OCI-LY7 (cell line): Measurements from ENCODE around the gene RITA1. TPM values are rescaled to one million over a fixed set of nuclear protein-coding genes. Genes with fewer than 3 reads are reported as not detected.

Source experiments
- BruUV-seq: library from RNA; stranded (reverse); fragments of 400-500 nt; replicated peaks from 2 replicates; lab custom pipeline; 2021; lab: Mats Ljungman, UMichigan
- CTCF ChIA-PET: fragments of 300-600 bp; sonication (Branson Sonifier 250); formaldehyde crosslinking; loops from one replicate; lab custom pipeline; 2022; ENCODE audit warnings: antibody characterized with exemption; ENCODE audit not compliant: unreplicated experiment; lab: Charles Lee
- POLR2A ChIA-PET: fragments of 300-600 bp; sonication (Branson Sonifier 250); formaldehyde crosslinking; loops from one replicate; lab custom pipeline; 2022; ENCODE audit warnings: antibody characterized with exemption; lab: Charles Lee
- DNase-seq: peaks from one replicate; pipeline ENCODE4 v3.0.0-alpha.2; 2015; ENCODE audit warnings: low spot score
- H2AFZ ChIP-seq: fragments of 200-600 bp; sonication (generic), shearing (Covaris generic); 2 replicates; pipeline ENCODE4 v1.6.1; 2014; ENCODE audit warnings: mild to moderate bottlenecking, antibody characterized with exemption, low read length, moderate library complexity
- H3K27ac ChIP-seq: fragments of 200-600 bp; sonication (generic); 2 replicates; pipeline ENCODE4 v1.5.1; 2014; ENCODE audit warnings: mixed run types, low read depth, mild to moderate bottlenecking, moderate library complexity, low read length, inconsistent platforms; ENCODE audit not compliant: poor library complexity, severe bottlenecking
- H3K36me3 ChIP-seq: fragments of 200-600 bp; sonication (generic); 2 replicates; pipeline ENCODE4 v1.6.1; 2014; ENCODE audit warnings: mild to moderate bottlenecking, antibody characterized with exemption, low read length, moderate library complexity, mixed read lengths; ENCODE audit not compliant: insufficient read depth
- H3K4me1 ChIP-seq: fragments of 200-600 bp; sonication (generic); 2 replicates; pipeline ENCODE4 v1.5.1; 2014; ENCODE audit warnings: mild to moderate bottlenecking, low read length; ENCODE audit not compliant: insufficient read depth, poor library complexity, severe bottlenecking
- H3K4me2 ChIP-seq: fragments of 200-600 bp; sonication (generic); 2 replicates; pipeline ENCODE4 v1.6.1; 2014; ENCODE audit warnings: mild to moderate bottlenecking, low read length
- H3K4me3 ChIP-seq: fragments of 200-600 bp; sonication (generic); 2 replicates; pipeline ENCODE4 v1.5.1; 2014; ENCODE audit warnings: mild to moderate bottlenecking, low read depth, low read length; ENCODE audit not compliant: poor library complexity, severe bottlenecking
- H3K79me2 ChIP-seq: fragments of 200-600 bp; sonication (generic); 2 replicates; pipeline ENCODE4 v1.6.1; 2016; ENCODE audit warnings: low read depth, mild to moderate bottlenecking, low read length, moderate library complexity, mixed read lengths; ENCODE audit not compliant: insufficient read depth
- H3K9me2 ChIP-seq: fragments of 200-600 bp; sonication (generic); 2 replicates; pipeline ENCODE4 v1.6.1; 2016; ENCODE audit warnings: mild to moderate bottlenecking, low read length, mixed read lengths; ENCODE audit not compliant: insufficient read depth
- H3K9me3 ChIP-seq: fragments of 200-600 bp; sonication (generic); 2 replicates; pipeline ENCODE4 v1.6.1; 2014; ENCODE audit warnings: mild to moderate bottlenecking, mixed run types, low read length, mixed read lengths
- H4K20me1 ChIP-seq: fragments of 200-600 bp; sonication (generic); 2 replicates; pipeline ENCODE4 v1.6.1; 2014; ENCODE audit warnings: mild to moderate bottlenecking, antibody characterized with exemption, low read length, moderate library complexity, mixed read lengths; ENCODE audit not compliant: insufficient read depth
- EZH2phosphoT487 ChIP-seq: fragments of 200-600 bp; sonication (generic); IDR thresholded peaks from 2 replicates; pipeline ENCODE4 v1.6.1; 2018; ENCODE audit warnings: low read depth, borderline replicate concordance, mild to moderate bottlenecking, mixed run types, antibody characterized with exemption, low read length, moderate library complexity, mixed read lengths
- intact Hi-C: fragments of 100-400 bp; cut with micrococcal nuclease; formaldehyde crosslinking; loops from one replicate; pipeline ENCODE4 v1.10.0; 2022; ENCODE audit not compliant: unreplicated experiment
- total RNA-seq, 2 experiments: library from RNA; depleted of rRNA in 1 of 2; stranded (reverse); fragments of >200 nt in 1 of 2; shearing (Covaris generic) in 1 of 2; gene quantifications; 2 replicates each; pipeline ENCODE4 v1.2.3, GENCODE V29; 2014 to 2022
- TF ChIP-seq, protein P1 (sequence below): fragments of 200-600 bp; sonication (generic); conservative IDR thresholded peaks from 2 replicates; pipeline ENCODE4 v1.5.1; 2014; ENCODE audit warnings: mild to moderate bottlenecking, antibody characterized with exemption, low read length, moderate library complexity, mixed read lengths

Gene RITA1
- total RNA-seq, 2 experiments from 2014 or later: 68.6 to 90.8 TPM

DNA sequence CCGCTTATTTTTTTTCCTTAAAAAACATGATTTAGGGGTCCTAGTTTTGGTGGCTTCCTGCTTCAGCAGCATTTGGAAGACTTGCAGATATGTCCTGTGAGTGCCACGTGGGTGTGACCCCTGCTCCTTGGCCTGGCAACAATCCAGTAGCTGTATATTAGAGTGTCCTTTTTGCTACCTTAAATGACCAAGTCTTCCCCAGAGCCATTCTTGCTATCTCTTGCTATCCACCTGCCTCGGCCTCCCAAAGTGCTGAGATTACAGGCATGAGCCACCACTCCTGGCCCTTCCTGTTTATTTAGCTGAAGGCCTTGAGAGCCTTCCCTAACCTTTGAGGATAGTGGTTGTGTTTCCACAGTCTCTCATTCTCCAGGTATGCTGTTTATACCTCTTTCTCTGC is 52.8 kb downstream of the RITA1 start:
- POLR2A ChIA-PET: no interaction called here
- Histone ChIP-seq H3K9me3 (no peaks in the 10 kb centered on the region), H2AFZ (no peak overlapping the region), H3K4me2 (no peak overlapping the region), H3K79me2 (peaks cover 60% of the 10 kb centered on the region; the same call in 1 of the 2 replicates), H3K9me2 (no peaks in the 10 kb centered on the region), H3K27ac (no peak overlapping the region), H3K4me3 (no peak overlapping the region), H4K20me1 (no peaks in the 10 kb centered on the region; the same call in 1 of the 2 replicates), H3K4me1 (peaks cover 32% of the 10 kb centered on the region), H3K36me3 (peaks cover 98% of the 10 kb centered on the region)
- BruUV-seq: no TSS peak
- intact Hi-C loops: no loop called here
- CTCF ChIA-PET: no interaction called here
- TF ChIP-seq, protein P1, sequence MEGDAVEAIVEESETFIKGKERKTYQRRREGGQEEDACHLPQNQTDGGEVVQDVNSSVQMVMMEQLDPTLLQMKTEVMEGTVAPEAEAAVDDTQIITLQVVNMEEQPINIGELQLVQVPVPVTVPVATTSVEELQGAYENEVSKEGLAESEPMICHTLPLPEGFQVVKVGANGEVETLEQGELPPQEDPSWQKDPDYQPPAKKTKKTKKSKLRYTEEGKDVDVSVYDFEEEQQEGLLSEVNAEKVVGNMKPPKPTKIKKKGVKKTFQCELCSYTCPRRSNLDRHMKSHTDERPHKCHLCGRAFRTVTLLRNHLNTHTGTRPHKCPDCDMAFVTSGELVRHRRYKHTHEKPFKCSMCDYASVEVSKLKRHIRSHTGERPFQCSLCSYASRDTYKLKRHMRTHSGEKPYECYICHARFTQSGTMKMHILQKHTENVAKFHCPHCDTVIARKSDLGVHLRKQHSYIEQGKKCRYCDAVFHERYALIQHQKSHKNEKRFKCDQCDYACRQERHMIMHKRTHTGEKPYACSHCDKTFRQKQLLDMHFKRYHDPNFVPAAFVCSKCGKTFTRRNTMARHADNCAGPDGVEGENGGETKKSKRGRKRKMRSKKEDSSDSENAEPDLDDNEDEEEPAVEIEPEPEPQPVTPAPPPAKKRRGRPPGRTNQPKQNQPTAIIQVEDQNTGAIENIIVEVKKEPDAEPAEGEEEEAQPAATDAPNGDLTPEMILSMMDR: no peak
- TF ChIP-seq EZH2phosphoT487: no peak
- DNase-seq: no peak

DNA sequence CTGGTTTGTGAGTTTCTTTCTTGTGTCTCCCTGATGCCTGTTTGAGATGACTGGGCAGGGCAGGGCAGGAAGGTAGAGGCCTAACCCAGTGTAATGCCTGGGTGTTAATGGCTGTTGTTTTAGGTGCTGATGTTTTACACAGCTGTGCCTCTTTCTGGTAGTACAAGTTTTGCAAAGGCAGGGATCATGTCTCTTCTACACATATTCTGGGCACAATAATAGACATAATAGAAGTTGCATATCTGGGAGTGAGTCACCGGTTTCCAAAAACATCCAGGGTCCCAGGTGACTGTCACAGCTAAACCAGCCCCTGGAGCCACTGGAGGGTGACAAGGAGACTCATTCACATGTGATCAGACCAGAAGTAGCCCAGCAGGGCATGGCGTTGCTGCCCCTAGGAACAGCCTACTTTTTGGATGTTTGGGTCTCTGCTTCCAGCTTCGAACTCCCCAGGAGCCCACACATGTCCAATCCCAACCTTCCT is 53.8 kb downstream of the RITA1 start:
- POLR2A ChIA-PET: interaction anchor here (1.2 kb wide), 1 partner anchor 18 kb away, joined by 3 read pairs; the partner anchor contains the start of gene TPCN1

More for the DNA sequence above, 53.8 kb downstream of the RITA1 start:
- Histone ChIP-seq H3K9me2 (no peaks in the 10 kb centered on the region), H3K4me1 (peaks cover 23% of the 10 kb centered on the region), H3K36me3 (peaks cover 96% of the 10 kb centered on the region), H2AFZ (no peak overlapping the region), H3K79me2 (peaks cover 50% of the 10 kb centered on the region; the same call in 1 of the 2 replicates), H3K4me2 (no peak overlapping the region), H3K9me3 (no peaks in the 10 kb centered on the region), H3K27ac (peak overlapping the region; percentile 16), H3K4me3 (no peak overlapping the region), H4K20me1 (no peaks in the 10 kb centered on the region; the same call in 1 of the 2 replicates)
- no peak for TF ChIP-seq EZH2phosphoT487
- TF ChIP-seq, protein P1: no peak
- CTCF ChIA-PET: interaction anchor here (0.6 kb wide), 1 partner anchor 119 kb away, joined by 5 read pairs; the partner anchor contains the start of gene PLBD2
- DNase-seq: no peak
- BruUV-seq: no TSS peak
- intact Hi-C loops: no loop called here
